PC-3 (cell line): ENCODE results near the gene SUN1. TPM values are rescaled to one million over a fixed set of nuclear protein-coding genes. Genes with fewer than 3 reads are reported as not detected.

Experiments
- ATAC-seq: fragments of 200-7000 bp; cut with Tn5 transposase; 2 replicates; pipeline ENCODE4 v1.9.1; 2020; ENCODE audit warnings: mild to moderate bottlenecking, moderate library complexity
- BruUV-seq: library from RNA; stranded (reverse); fragments of 400-500 nt; replicated peaks from 2 replicates; lab custom pipeline; 2021; lab: Mats Ljungman, UMichigan
- CTCF ChIA-PET: fragments of 300-600 bp; sonication (Branson Sonifier 250); formaldehyde crosslinking; loops from one replicate; lab custom pipeline; 2022; ENCODE audit warnings: antibody characterized with exemption; lab: Charles Lee
- POLR2A ChIA-PET: fragments of 300-600 bp; sonication (Branson Sonifier 250); formaldehyde crosslinking; loops from one replicate; lab custom pipeline; 2022; ENCODE audit warnings: antibody characterized with exemption; ENCODE audit not compliant: unreplicated experiment; lab: Charles Lee
- DNase-seq: peaks from one replicate; pipeline ENCODE4 v3.0.0-alpha.2; 2015
- H2AFZ ChIP-seq: fragments of 300-600 bp; sonication (generic); 2 replicates; pipeline ENCODE4 v1.6.0; 2016; ENCODE audit warnings: antibody characterized with exemption, low read length
- H3F3A ChIP-seq: fragments of 300-600 bp; sonication (generic); one replicate; pipeline ENCODE4 v1.6.0; 2017; ENCODE audit warnings: antibody characterized with exemption, low read length, control low read depth, mild to moderate bottlenecking; ENCODE audit not compliant: unreplicated experiment
- H3K27ac ChIP-seq: fragments of 300-600 bp; sonication (generic); 2 replicates; pipeline ENCODE4 v1.5.1; 2016; ENCODE audit warnings: mild to moderate bottlenecking, low read length
- H3K27me3 ChIP-seq: fragments of 300-600 bp; sonication (generic); 2 replicates; pipeline ENCODE4 v1.6.1; 2016; ENCODE audit warnings: low read length, mixed read lengths
- H3K36me3 ChIP-seq: fragments of 300-600 bp; sonication (generic); 2 replicates; pipeline ENCODE4 v1.6.1; 2016; ENCODE audit warnings: low read depth, mixed run types, low read length, mixed read lengths
- H3K4me1 ChIP-seq: fragments of 300-600 bp; sonication (generic); 2 replicates; pipeline ENCODE4 v1.5.1; 2016; ENCODE audit warnings: low read length; ENCODE audit not compliant: insufficient read depth
- H3K4me2 ChIP-seq: fragments of 300-600 bp; sonication (generic); 2 replicates; pipeline ENCODE4 v1.6.0; 2016; ENCODE audit warnings: low read length
- H3K4me3 ChIP-seq: fragments of 300-600 bp; sonication (generic); 2 replicates; pipeline ENCODE4 v1.5.1; 2016; ENCODE audit warnings: mild to moderate bottlenecking, low read length, mixed read lengths
- H3K79me2 ChIP-seq: fragments of 300-600 bp; sonication (generic); 2 replicates; pipeline ENCODE4 v1.6.1; 2017; ENCODE audit warnings: low read length, mixed read lengths
- H3K9ac ChIP-seq: fragments of 300-600 bp; sonication (generic); 2 replicates; pipeline ENCODE4 v1.6.0; 2016; ENCODE audit warnings: mild to moderate bottlenecking, low read length
- H3K9me2 ChIP-seq: fragments of 300-600 bp; sonication (generic); replicated peaks from 2 replicates; pipeline ENCODE4 v1.6.1; 2016; ENCODE audit warnings: mixed run types, low read length, mixed read lengths
- H3K9me3 ChIP-seq: fragments of 300-600 bp; sonication (generic); 2 replicates; pipeline ENCODE4 v1.6.1; 2016; ENCODE audit warnings: low read length, mixed read lengths
- H4K20me1 ChIP-seq: fragments of 300-600 bp; sonication (generic); 2 replicates; pipeline ENCODE4 v1.6.1; 2016; ENCODE audit warnings: low read length, mixed read lengths
- EZH2 ChIP-seq: fragments of 300-600 bp; sonication (generic); IDR thresholded peaks from one replicate; pipeline ENCODE4 v1.6.1; 2017; ENCODE audit warnings: antibody characterized with exemption, mild to moderate bottlenecking, low read length; ENCODE audit not compliant: unreplicated experiment
- EZH2phosphoT487 ChIP-seq: fragments of 300-600 bp; sonication (generic); IDR thresholded peaks from 2 replicates; pipeline ENCODE4 v1.6.1; 2018; ENCODE audit warnings: mild to moderate bottlenecking, antibody characterized with exemption, low read length, borderline replicate concordance
- intact Hi-C: fragments of 100-400 bp; cut with micrococcal nuclease; formaldehyde crosslinking; loops from 2 replicates; pipeline ENCODE4 v1.9.0; 2023
- total RNA-seq: library from RNA; depleted of rRNA; stranded (reverse); fragments of >200 nt; gene quantifications from 2 replicates; pipeline ENCODE4 v1.2.3, GENCODE V29; 2014
- TF ChIP-seq, protein P1 (sequence below): fragments of 300-600 bp; sonication (generic); conservative IDR thresholded peaks from 2 replicates; pipeline ENCODE4 v1.5.1; 2017; ENCODE audit warnings: antibody characterized with exemption, low read depth, mild to moderate bottlenecking, low read length

SUN1 gene
- total RNA-seq, 1 experiment from 2014 or later = 92.5 TPM

DNA sequence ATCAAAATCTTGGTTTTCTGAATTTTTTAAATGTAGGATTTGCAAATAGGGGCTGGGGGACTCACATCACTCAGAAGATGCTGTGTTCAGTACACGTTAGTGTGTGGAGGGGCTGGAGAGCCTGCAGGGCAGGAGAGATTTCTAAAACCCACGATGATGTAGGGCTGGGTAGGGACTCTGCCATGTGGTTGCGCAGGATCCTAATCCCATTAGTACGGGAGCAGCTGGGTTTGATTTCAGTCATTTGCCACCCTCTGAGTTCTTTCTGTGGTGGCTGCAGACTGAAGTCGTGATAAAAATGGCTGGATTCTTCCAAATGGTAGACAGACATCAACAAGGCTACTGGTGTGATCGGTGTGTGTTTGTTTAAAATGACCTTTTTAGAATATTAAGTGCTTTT is 29.9 kb downstream of the SUN1 start:
- no peak overlapping the region for H3K4me2 ChIP-seq
- no peaks in the 10 kb centered on the region for H4K20me1 ChIP-seq
- TF ChIP-seq, protein P1, sequence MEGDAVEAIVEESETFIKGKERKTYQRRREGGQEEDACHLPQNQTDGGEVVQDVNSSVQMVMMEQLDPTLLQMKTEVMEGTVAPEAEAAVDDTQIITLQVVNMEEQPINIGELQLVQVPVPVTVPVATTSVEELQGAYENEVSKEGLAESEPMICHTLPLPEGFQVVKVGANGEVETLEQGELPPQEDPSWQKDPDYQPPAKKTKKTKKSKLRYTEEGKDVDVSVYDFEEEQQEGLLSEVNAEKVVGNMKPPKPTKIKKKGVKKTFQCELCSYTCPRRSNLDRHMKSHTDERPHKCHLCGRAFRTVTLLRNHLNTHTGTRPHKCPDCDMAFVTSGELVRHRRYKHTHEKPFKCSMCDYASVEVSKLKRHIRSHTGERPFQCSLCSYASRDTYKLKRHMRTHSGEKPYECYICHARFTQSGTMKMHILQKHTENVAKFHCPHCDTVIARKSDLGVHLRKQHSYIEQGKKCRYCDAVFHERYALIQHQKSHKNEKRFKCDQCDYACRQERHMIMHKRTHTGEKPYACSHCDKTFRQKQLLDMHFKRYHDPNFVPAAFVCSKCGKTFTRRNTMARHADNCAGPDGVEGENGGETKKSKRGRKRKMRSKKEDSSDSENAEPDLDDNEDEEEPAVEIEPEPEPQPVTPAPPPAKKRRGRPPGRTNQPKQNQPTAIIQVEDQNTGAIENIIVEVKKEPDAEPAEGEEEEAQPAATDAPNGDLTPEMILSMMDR = no peak
- TF ChIP-seq EZH2phosphoT487 = no peak
- no peak for TF ChIP-seq EZH2
- ATAC-seq (no peak), DNase-seq (no peak)
- ChIA-PET CTCF (no interaction called here), POLR2A (no interaction called here)
- no TSS peak for BruUV-seq
- H3K9me3 ChIP-seq = no peaks in the 10 kb centered on the region
- H3K27me3 ChIP-seq = no peaks in the 10 kb centered on the region
- no peaks in the 10 kb centered on the region for H3F3A ChIP-seq
- no peak overlapping the region for H3K4me3 ChIP-seq
- H3K4me1 ChIP-seq = no peaks in the 10 kb centered on the region
- H3K79me2 ChIP-seq = no peaks in the 10 kb centered on the region
- intact Hi-C loops = no loop called here
- peaks cover 46% of the 10 kb centered on the region for H3K36me3 ChIP-seq
- no peaks in the 10 kb centered on the region for H3K9me2 ChIP-seq
- H3K9ac ChIP-seq = no peak overlapping the region
- no peak overlapping the region for H2AFZ ChIP-seq
- H3K27ac ChIP-seq = no peak overlapping the region

DNA sequence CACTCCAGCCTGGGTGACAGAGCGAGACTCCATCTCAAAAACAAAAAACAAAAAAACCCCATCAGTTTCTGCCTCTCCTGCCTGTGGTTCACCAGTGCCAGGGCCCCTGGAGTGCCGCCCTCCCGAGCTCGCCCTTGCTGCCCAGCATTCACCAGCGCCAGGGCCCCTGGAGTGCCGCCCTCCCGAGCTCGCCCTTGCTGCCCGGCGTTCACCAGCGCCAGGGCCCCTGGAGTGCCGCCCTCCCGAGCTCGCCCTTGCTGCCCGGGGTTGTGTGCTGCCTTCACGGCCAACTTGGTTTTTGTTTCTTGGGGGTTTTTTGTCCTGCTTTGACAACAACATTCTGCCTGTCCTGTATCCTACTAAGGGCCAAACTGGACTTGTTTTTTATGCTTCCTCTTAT is 30.8 kb downstream of the SUN1 start:
- H3K9ac ChIP-seq = no peak overlapping the region
- BruUV-seq = no TSS peak
- H3K27me3 ChIP-seq = no peaks in the 10 kb centered on the region
- no peaks in the 10 kb centered on the region for H3K4me1 ChIP-seq
- no peak overlapping the region for H2AFZ ChIP-seq
- POLR2A ChIA-PET = interaction anchor here (0.7 kb wide), 1 partner anchor 13 kb away, joined by 4 read pairs; the partner anchor contains the start of gene GET4
- no peaks in the 10 kb centered on the region for H3K9me3 ChIP-seq
- ATAC-seq = no peak
- H3K4me2 ChIP-seq = no peak overlapping the region
- TF ChIP-seq EZH2phosphoT487 (no peak), EZH2 (no peak)
- TF ChIP-seq, protein P1 = no peak
- no peaks in the 10 kb centered on the region for H4K20me1 ChIP-seq
- H3K36me3 ChIP-seq = peaks cover 50% of the 10 kb centered on the region
- no peak for DNase-seq
- H3K79me2 ChIP-seq = no peaks in the 10 kb centered on the region
- CTCF ChIA-PET = no interaction called here
- H3F3A ChIP-seq = no peaks in the 10 kb centered on the region
- H3K4me3 ChIP-seq = no peak overlapping the region
- H3K9me2 ChIP-seq = no peaks in the 10 kb centered on the region
- H3K27ac ChIP-seq = no peak overlapping the region
- intact Hi-C loops = no loop called here

DNA sequence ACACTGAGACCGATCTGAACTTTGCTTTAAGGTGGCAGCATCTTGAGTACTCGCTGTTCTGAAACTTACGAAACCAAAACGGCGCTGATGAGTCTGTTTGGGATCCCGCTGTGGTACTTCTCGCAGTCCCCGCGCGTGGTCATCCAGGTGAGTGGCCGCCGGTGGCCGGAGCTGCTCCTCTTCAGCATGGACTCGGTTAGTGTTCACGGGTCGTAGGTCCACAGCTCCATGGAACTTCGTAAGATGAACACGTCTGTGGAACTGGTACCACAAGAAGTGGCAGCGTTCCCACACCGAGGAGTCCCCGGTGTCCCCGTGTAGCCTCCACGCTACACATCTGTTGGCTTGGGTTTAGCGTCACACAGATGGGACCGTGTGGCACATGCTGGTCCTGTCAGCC is 33.6 kb downstream of the SUN1 start:
- Histone ChIP-seq H3K4me1 (no peaks in the 10 kb centered on the region), H3K9me2 (no peaks in the 10 kb centered on the region), H3K27me3 (no peaks in the 10 kb centered on the region), H4K20me1 (no peaks in the 10 kb centered on the region), H2AFZ (no peak overlapping the region), H3K79me2 (no peaks in the 10 kb centered on the region), H3K36me3 (peaks cover 34% of the 10 kb centered on the region), H3K4me2 (no peak overlapping the region), H3K9ac (no peak overlapping the region), H3K9me3 (no peaks in the 10 kb centered on the region), H3K27ac (no peak overlapping the region), H3F3A (no peaks in the 10 kb centered on the region), H3K4me3 (no peak overlapping the region)
- no TSS peak for BruUV-seq
- intact Hi-C loops = no loop called here
- ChIA-PET POLR2A (no interaction called here), CTCF (no interaction called here)
- DNase-seq = no peak
- ATAC-seq = no peak
- TF ChIP-seq, protein P1 = no peak
- TF ChIP-seq EZH2phosphoT487 (no peak), EZH2 (no peak)
